Frontal cortex (tissue), 4 donors: Measurements from ENCODE around the gene ZYX. TPM values are rescaled to one million over a fixed set of nuclear protein-coding genes. Genes with fewer than 3 reads are reported as not detected.
"Not testable (repeated sequence)": the region's sequence is repeated elsewhere in the genome, so short reads cannot be mapped to it uniquely, and the experiment has no call there.

Source experiments
- DNase-seq, 2 donors: peaks; one replicate each; pipeline ENCODE4 v3.0.0; 2012; ENCODE audit warnings: low spot score in 2 of 2
- FAIRE-seq: peaks from 2 replicates; lab custom pipeline; 2012; peaks lifted over from hg19 to GRCh38; lab: Jason Lieb, UNC
- total RNA-seq: library from RNA; depleted of rRNA; stranded (reverse); fragments of >200 nt; gene quantifications from one replicate; pipeline ENCODE4 v1.2.3, GENCODE V29; 2014
- donor health status: control.
- donor health status: control.
- donor health status: control.

Gene ZYX
- total RNA-seq, 1 donor from 2014 or later: 4.5 TPM

GRCh38 chr7:143384148-143384547, 3.0 kb downstream of the ZYX start:
- DNase-seq: no peak
- no peak for FAIRE-seq

GRCh38 chr7:143384661-143385631, 3.8 kb downstream of the ZYX start:
- no peak for DNase-seq

GRCh38 chr7:143385891-143386781, 5.0 kb downstream of the ZYX start:
- DNase-seq: no peak
- FAIRE-seq: no peak

More at GRCh38 chr7:143384661-143385631, 3.8 kb downstream of the ZYX start:
- no peak for FAIRE-seq

GRCh38 chr7:143387156-143387975, 6.2 kb downstream of the ZYX start:
- DNase-seq (no peak), FAIRE-seq (no peak)

- FAIRE-seq (no peak), DNase-seq (no peak)
Observed at GRCh38 chr7:143388051-143388450, 6.9 kb downstream of the ZYX start.

GRCh38 chr7:143388491-143389101, 7.5 kb downstream of the ZYX start:
- DNase-seq (no peak), FAIRE-seq (no peak)

- DNase-seq: no peak
- no peak for FAIRE-seq
Observed at GRCh38 chr7:143389316-143390103, 8.4 kb downstream of the ZYX start.

- FAIRE-seq (no peak), DNase-seq (no peak)
Observed at GRCh38 chr7:143390104-143390772, 9.1 kb downstream of the ZYX start.

- no peak for DNase-seq
- no peak for FAIRE-seq
Observed at GRCh38 chr7:143390773-143391317, 9.7 kb downstream of the ZYX start.

- FAIRE-seq (no peak), DNase-seq (no peak)
Observed at GRCh38 chr7:143391462-143392404, 10.6 kb downstream of the ZYX start.

GRCh38 chr7:143392427-143392826, 11.3 kb downstream of the ZYX start:
- not testable (repeated sequence) for FAIRE-seq, DNase-seq

GRCh38 chr7:143392875-143393266, 11.7 kb downstream of the ZYX start:
- FAIRE-seq: no peak
- no peak for DNase-seq

- no peak for FAIRE-seq
- no peak for DNase-seq
Observed at GRCh38 chr7:143393267-143394041, 12.3 kb downstream of the ZYX start.

- FAIRE-seq (no peak), DNase-seq (no peak)
Observed at GRCh38 chr7:143394068-143394467, 12.9 kb downstream of the ZYX start.

GRCh38 chr7:143394777-143395176, 13.6 kb downstream of the ZYX start:
- DNase-seq: no peak
- no peak for FAIRE-seq
